Sigmoid colon (tissue), 4 donors: ENCODE results near the gene GLG1.
"Not testable (repeated sequence)": the region's sequence is repeated elsewhere in the genome, so short reads cannot be mapped to it uniquely, and the experiment has no call there.

Experiments
- EP300 ChIP-seq, 4 donors: sonication (generic); formaldehyde crosslinking; IDR thresholded peaks; one replicate each; pipeline ENCODE4 v1.6.1; 2017; ENCODE audit warnings: antibody characterized with exemption in 4 of 4
- POLR2A ChIP-seq, 2 donors: fragments of 450-650 bp; IDR thresholded peaks; one replicate each; pipeline ENCODE4 v1.6.1; 2016; ENCODE audit warnings: antibody characterized with exemption in 2 of 2, mild to moderate bottlenecking in 2 of 2, moderate library complexity in 2 of 2
- TF ChIP-seq, protein P1 (sequence below), 4 experiments: fragments of 450-650 bp in 3 of 4; fragments of 200-600 bp in 1 of 4; IDR thresholded peaks; one replicate each; pipeline ENCODE4 v1.5.1; 2016 to 2019; ENCODE audit warnings: antibody characterized with exemption in 4 of 4, mild to moderate bottlenecking in 3 of 4, moderate library complexity in 2 of 4

- TF ChIP-seq, protein P1, sequence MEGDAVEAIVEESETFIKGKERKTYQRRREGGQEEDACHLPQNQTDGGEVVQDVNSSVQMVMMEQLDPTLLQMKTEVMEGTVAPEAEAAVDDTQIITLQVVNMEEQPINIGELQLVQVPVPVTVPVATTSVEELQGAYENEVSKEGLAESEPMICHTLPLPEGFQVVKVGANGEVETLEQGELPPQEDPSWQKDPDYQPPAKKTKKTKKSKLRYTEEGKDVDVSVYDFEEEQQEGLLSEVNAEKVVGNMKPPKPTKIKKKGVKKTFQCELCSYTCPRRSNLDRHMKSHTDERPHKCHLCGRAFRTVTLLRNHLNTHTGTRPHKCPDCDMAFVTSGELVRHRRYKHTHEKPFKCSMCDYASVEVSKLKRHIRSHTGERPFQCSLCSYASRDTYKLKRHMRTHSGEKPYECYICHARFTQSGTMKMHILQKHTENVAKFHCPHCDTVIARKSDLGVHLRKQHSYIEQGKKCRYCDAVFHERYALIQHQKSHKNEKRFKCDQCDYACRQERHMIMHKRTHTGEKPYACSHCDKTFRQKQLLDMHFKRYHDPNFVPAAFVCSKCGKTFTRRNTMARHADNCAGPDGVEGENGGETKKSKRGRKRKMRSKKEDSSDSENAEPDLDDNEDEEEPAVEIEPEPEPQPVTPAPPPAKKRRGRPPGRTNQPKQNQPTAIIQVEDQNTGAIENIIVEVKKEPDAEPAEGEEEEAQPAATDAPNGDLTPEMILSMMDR (IDR thresholded peaks at IDR 0.05) = not testable (repeated sequence)
- not testable (repeated sequence) for TF ChIP-seq EP300, POLR2A (IDR thresholded peaks at IDR 0.05)
Measured at GRCh38 chr16:74417897-74418296, 189.0 kb downstream of the GLG1 start.
